GM10248 (cell line): Measurements from ENCODE around the gene SLC17A1.

ENCODE experiments used
- CTCF ChIA-PET: fragments of 300-600 bp; sonication (Branson Sonifier 250); formaldehyde crosslinking; extraction: SDS; loops from one replicate; lab custom pipeline; 2021; ENCODE audit warnings: antibody characterized with exemption; lab: Yijun Ruan, JAX
- POLR2A ChIA-PET: fragments of 350-650 bp; sonication (Branson Sonifier 250); formaldehyde crosslinking; extraction: SDS; loops from one replicate; lab custom pipeline; 2020; ENCODE audit warnings: antibody characterized with exemption; lab: Yijun Ruan, JAX
- DNase-seq: peaks from one replicate; pipeline ENCODE4 v3.0.0; 2012; ENCODE audit errors: extremely low spot score
- CTCF ChIP-seq: IDR thresholded peaks from 2 replicates; pipeline ENCODE4 v1.5.1; 2012; ENCODE audit warnings: mild to moderate bottlenecking, low read depth; ENCODE audit errors: extremely low read depth, missing control alignments, control extremely low read depth

The SLC17A1 gene

GRCh38 chr6:25874822-25875562, 43.1 kb upstream of the SLC17A1 start:
- DNase-seq = no peak
- no peak for TF ChIP-seq CTCF
- ChIA-PET CTCF (interaction anchor here (1.3 to 1.4 kb wide), 2 partner anchors 10 to 17 kb away, joined by 3 read pairs; no protein-coding TSS in a partner anchor), POLR2A (interaction anchor here (0.5 kb wide), 1 partner anchor 112 kb away, joined by 4 read pairs; no protein-coding TSS in a partner anchor)

DNA sequence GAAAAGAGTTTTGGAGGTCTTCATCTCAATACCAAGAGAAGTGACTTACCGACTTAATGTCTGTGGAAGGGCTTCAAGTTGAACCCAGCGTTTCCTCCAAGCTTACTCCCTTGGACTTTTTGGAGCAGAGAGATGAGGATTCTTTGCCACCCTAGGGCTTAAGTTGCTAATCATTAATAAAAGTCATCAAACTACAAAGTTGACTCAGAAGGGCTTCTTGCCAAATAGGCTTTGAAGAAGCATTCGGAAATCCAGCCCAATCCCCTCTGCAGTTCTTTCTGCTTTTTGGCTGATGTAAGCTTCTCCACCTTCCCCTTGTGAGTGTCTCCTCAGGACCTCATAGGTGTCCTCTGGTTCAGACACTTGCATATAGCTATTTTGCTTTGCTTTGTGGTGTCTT, 42.3 kb upstream of the SLC17A1 start, which contains the start of gene SLC17A3:
Gene SLC17A3, minus strand, starts transcription at position 126 of the 400 bp plus-strand sequence. CDS start 5,856 bp downstream, outside the sequence.
- ChIA-PET POLR2A (no interaction called here), CTCF (interaction anchor here (1.7 kb wide), 1 partner anchor 9 kb away, joined by 6 read pairs; no protein-coding TSS in a partner anchor)
- no peak for DNase-seq
- no peak for TF ChIP-seq CTCF

- no peak for DNase-seq
- ChIA-PET POLR2A (no interaction called here), CTCF (interaction anchor here (0.8 to 1.7 kb wide), 4 partner anchors 8 to 84 kb away, joined by 3 to 6 read pairs (median 4); no protein-coding TSS in a partner anchor)
- no peak for TF ChIP-seq CTCF
Observed at GRCh38 chr6:25872814-25873213, 41.0 kb upstream of the SLC17A1 start.

- ChIA-PET POLR2A (no interaction called here), CTCF (interaction anchor here (1.4 kb wide), 1 partner anchor 12 kb away, joined by 3 read pairs; no protein-coding TSS in a partner anchor)
- TF ChIP-seq CTCF = no peak
- no peak for DNase-seq
Observed at GRCh38 chr6:25869840-25870239, 38.0 kb upstream of the SLC17A1 start.

DNA sequence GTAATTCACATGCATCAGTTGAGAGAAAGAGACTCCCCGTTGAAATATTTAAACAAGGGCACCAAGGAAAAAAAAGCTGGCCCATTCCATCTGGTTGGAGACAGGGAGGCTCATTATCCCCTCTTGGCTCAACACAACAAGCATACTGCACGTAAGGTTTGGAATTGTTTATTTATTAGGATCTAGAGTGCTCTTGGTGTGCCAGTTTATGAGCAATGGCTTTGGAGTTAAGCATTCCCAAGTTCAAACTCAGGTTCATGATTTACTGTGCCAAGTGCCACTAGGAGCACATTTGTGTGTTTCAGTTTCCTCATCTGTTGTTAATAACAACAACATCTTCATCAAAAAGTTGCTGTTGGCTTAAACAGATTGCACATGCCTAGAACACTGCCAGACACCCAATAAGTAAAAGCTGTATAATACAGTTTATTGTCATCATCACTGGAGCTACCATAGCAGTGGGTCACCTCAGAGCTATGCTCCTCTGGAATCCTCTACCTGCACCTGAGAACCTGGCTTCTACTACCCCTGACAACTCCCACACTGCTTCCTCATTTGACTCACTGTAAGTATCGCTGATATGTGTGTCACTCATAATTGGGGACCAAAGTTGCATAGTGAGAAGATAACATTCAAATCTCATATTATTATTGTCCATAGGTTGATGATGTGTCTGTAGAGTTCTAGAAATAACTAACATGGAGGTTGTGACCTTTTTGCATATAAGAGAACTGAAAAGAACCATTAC, 36.8 kb upstream of the SLC17A1 start:
- DNase-seq = no peak
- ChIA-PET POLR2A (no interaction called here), CTCF (interaction anchor here (0.9 to 1.4 kb wide), 2 partner anchors 10 to 16 kb away, joined by 3 read pairs; no protein-coding TSS in a partner anchor)
- no peak for TF ChIP-seq CTCF

GRCh38 chr6:25866011-25866410, 34.2 kb upstream of the SLC17A1 start:
- POLR2A ChIA-PET = no interaction called here

More at GRCh38 chr6:25866011-25866410, 34.2 kb upstream of the SLC17A1 start:
- no peak for DNase-seq
- no peak for TF ChIP-seq CTCF
- CTCF ChIA-PET = no interaction called here
